Brain pericyte (primary cell): ENCODE results near the gene RRAS.

Experiments used
- DNase-seq: peaks from one replicate; pipeline ENCODE4 v3.0.0-alpha.2; 2012; ENCODE audit warnings: low read depth, low spot score

Gene RRAS

GRCh38 chr19:49640113-49640898 lies at the start of gene RRAS:
RRAS (minus strand) TSS chr19:49640143; CDS start chr19:49640098, 45 bp downstream.
- DNase-seq: peak; percentile 100

GRCh38 chr19:49689133-49690078 lies 49.5 kb upstream of the RRAS start, which contains the start of gene ADM5:
ADM5 (plus strand) TSS chr19:49689594; CDS start chr19:49689838, 244 bp downstream.
- no peak for DNase-seq

GRCh38 chr19:49688531-49689132 lies 48.7 kb upstream of the RRAS start:
- no peak for DNase-seq

- no peak for DNase-seq
Measured at GRCh38 chr19:49687566-49688316, 47.8 kb upstream of the RRAS start.

- DNase-seq: no peak
Measured at GRCh38 chr19:49687150-49687549, 47.2 kb upstream of the RRAS start.

- DNase-seq: no peak
Measured at GRCh38 chr19:49686503-49687088, 46.7 kb upstream of the RRAS start.

- DNase-seq: no peak
Measured at GRCh38 chr19:49685845-49686332, 45.9 kb upstream of the RRAS start.

- DNase-seq: no peak
Measured at GRCh38 chr19:49684983-49685553, 45.1 kb upstream of the RRAS start.

GRCh38 chr19:49684251-49684982 lies 44.5 kb upstream of the RRAS start:
- no peak for DNase-seq

- no peak for DNase-seq
Measured at GRCh38 chr19:49683814-49684250, 43.9 kb upstream of the RRAS start.

GRCh38 chr19:49682274-49682673 lies 42.3 kb upstream of the RRAS start:
- DNase-seq: no peak

- DNase-seq: no peak
Measured at GRCh38 chr19:49681830-49682229, 41.9 kb upstream of the RRAS start.

- DNase-seq: peak; percentile 77
Measured at GRCh38 chr19:49680421-49681351, 40.7 kb upstream of the RRAS start.

- DNase-seq: no peak
Measured at GRCh38 chr19:49679771-49680413, 39.9 kb upstream of the RRAS start.

GRCh38 chr19:49678985-49679770 lies 39.2 kb upstream of the RRAS start:
- no peak for DNase-seq

- no peak for DNase-seq
Measured at GRCh38 chr19:49677901-49678674, 38.1 kb upstream of the RRAS start.
